ENCODE data around the gene PRXL2A. TPM values are rescaled to one million over a fixed set of nuclear protein-coding genes. Genes with fewer than 3 reads are reported as not detected.

PRXL2A gene, protein sequence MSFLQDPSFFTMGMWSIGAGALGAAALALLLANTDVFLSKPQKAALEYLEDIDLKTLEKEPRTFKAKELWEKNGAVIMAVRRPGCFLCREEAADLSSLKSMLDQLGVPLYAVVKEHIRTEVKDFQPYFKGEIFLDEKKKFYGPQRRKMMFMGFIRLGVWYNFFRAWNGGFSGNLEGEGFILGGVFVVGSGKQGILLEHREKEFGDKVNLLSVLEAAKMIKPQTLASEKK
- 24.9 and 74.5 TPM in 2 replicates for total RNA-seq

DNA sequence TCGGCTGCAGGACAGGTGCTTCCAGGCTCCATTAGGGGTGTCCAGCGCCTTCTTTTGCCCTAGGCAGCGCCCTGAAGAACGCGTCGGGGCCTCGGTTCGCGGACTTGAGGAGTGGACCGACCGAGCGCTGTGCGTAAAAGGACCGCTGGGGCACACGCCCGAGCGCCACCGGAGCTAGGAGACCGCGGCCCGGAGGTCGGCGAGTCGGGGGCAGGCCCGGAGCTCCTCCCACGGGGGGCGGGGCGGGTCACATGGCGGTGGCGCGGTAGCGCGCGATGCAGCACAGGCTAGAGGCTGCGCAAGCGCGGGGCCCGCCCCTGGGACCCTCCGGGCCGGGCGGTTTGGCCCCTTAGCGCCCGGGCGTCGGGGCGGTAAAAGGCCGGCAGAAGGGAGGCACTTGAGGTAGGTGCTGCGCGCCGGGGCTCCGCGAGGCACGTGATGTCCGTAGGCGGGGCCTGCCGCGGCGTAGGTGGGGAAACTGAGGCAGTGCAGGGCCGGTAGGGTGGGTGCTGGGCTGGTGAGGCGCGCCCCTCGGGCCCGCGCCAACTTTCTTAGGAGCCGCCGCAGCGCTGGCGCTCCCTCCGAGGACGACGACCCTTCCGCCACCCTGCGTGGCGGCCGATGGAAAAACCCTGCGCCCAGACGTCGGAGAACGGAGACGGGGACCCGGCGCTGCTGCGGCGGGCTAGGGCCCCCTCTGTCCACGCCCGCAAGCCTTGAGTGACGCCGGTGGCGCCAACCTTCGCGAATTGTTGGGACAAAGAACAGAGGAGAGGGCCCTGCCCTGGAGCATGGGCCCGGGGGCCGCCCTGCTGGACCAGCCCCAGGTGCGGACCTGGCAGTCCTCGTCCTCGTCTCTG lies at the start of gene PRXL2A:
TSS of gene PRXL2A (plus strand) at position 310 of the 860 bp plus-strand sequence. CDS start 11,917 bp downstream, outside the sequence.

DNA sequence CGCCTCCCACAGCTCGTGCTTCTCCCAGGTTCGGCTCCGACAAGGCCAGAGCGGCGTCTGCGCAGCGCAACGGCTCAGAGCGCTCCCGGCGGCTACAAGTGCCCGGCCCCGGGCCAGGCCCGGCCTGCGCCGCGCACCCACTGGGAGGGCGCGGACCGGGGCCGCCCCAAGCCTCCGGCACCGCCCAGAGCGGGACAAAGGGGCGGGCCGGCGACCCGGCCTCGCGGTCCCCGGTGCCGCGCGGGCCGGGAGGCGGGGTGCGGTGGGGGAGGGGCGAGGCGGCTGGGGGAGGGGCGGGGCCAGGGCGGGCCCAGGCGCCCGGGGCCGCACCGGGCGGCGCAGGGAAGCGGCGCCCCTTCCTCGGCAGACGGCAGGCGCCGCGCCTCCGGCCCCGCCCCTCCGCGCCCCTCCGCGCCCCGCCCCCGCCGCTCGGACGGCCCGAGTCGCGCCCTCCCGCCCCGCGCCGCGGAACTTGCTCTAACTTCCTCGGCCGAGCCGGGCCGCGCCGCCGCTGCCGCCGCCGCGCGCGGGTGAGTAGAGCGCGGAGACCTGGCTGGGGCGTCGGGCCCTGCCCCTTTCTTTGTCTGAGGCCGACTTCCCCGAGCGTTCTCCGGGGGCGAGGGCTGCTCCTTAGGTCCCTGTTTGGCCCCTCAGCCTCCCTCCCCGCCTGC lies 45.6 kb downstream of the PRXL2A start, which contains the start of gene TSPAN14:
TSS of gene TSPAN14 (plus strand) at position 469 of the 671 bp plus-strand sequence. CDS start 34,924 bp downstream, outside the sequence.

Other genes with a start within 250 kb of the PRXL2A start
- 22.6 and 54.8 TPM in 2 replicates for gene ANXA11, start 203.0 kb upstream of the PRXL2A start, total RNA-seq
- 1.00 TPM in 1 of 2 replicates, not detected in the other for gene MAT1A, start 118.9 kb upstream of the PRXL2A start, total RNA-seq
- gene DYDC1, start 51.8 kb upstream of the PRXL2A start, total RNA-seq, result not detected in 2 replicates
- gene DYDC2, start 51.8 kb upstream of the PRXL2A start, total RNA-seq, result not detected in 2 replicates
- 18.1 and 131 TPM in 2 replicates for gene TSPAN14, start 45.8 kb downstream of the PRXL2A start, total RNA-seq
- gene SH2D4B, start 129.4 kb downstream of the PRXL2A start, total RNA-seq, result under 0.01 and 0.07 TPM in 2 replicates